Testis (tissue), 2 donors: ENCODE results near the gene NXPE4.

Experiments
- CTCF ChIP-seq, 3 experiments: fragments of 450-650 bp in 2 of 3; fragments of 200-600 bp in 1 of 3; sonication (generic) in 1 of 3; IDR thresholded peaks; one replicate each; pipeline ENCODE4 v1.5.1; 2016 to 2019; ENCODE audit warnings: antibody characterized with exemption in 3 of 3, mild to moderate bottlenecking in 2 of 3, moderate library complexity in 1 of 3
- POLR2A ChIP-seq: fragments of 450-650 bp; IDR thresholded peaks from one replicate; pipeline ENCODE4 v1.6.1; 2017; ENCODE audit warnings: antibody characterized with exemption, mild to moderate bottlenecking, moderate library complexity

GRCh38 chr11:114553642-114554041, 41.9 kb downstream of the NXPE4 start:
- TF ChIP-seq POLR2A (no peak), CTCF (IDR thresholded peaks at IDR 0.05) (no peak)
